ENCODE results near the gene SMC1B. TPM values are rescaled to one million over a fixed set of nuclear protein-coding genes. Genes with fewer than 3 reads are reported as not detected.

SMC1B gene
- total RNA-seq, 4 donors from 2014 or later = 0.17 TPM; not detected in 3

GRCh38 chr22:45450921-45451651 is 37.7 kb upstream of the SMC1B start:
- TF ChIP-seq CTCF (IDR thresholded peaks at IDR 0.05; ENCODE audit: low read depth) = no peak

- TF ChIP-seq CTCF (IDR thresholded peaks at IDR 0.05; ENCODE audit: low read depth) = no peak
Observed at GRCh38 chr22:45450101-45450785, 36.8 kb upstream of the SMC1B start.

- TF ChIP-seq CTCF (IDR thresholded peaks at IDR 0.05; ENCODE audit: low read depth) = no peak
Observed at GRCh38 chr22:45448431-45448830, 35.0 kb upstream of the SMC1B start.

GRCh38 chr22:45446216-45446615 is 32.8 kb upstream of the SMC1B start:
- no peak for TF ChIP-seq CTCF (IDR thresholded peaks at IDR 0.05; ENCODE audit: low read depth)

- TF ChIP-seq CTCF (IDR thresholded peaks at IDR 0.05; ENCODE audit: low read depth) = no peak
Observed at GRCh38 chr22:45445031-45445710, 31.8 kb upstream of the SMC1B start.

GRCh38 chr22:45444168-45444567 is 30.8 kb upstream of the SMC1B start:
- no peak for TF ChIP-seq CTCF (IDR thresholded peaks at IDR 0.05; ENCODE audit: low read depth)

GRCh38 chr22:45442116-45442515 is 28.7 kb upstream of the SMC1B start:
- TF ChIP-seq CTCF (IDR thresholded peaks at IDR 0.05; ENCODE audit: low read depth) = no peak
